K562 (cell line): ENCODE measurements around the gene MTG2. TPM values are rescaled to one million over a fixed set of nuclear protein-coding genes. Genes with fewer than 3 reads are reported as not detected.
A peak's percentile ranks its signal among the peaks of the same experiment; 100 is the strongest.

ENCODE experiments used
- CBX3 ChIP-seq, 2 experiments: IDR thresholded peaks; 1 replicate in 1 of 2; 2 replicates in 1 of 2; pipeline ENCODE4 v1.6.1; 2012; ENCODE audit warnings: inconsistent platforms in 2 of 2, low read length in 2 of 2, borderline replicate concordance in 1 of 2, control low read depth in 1 of 2
- COPS2 ChIP-seq: fragments of 450-650 bp; conservative IDR thresholded peaks from 2 replicates; pipeline ENCODE4 v1.6.1; 2016; ENCODE audit warnings: mild to moderate bottlenecking, moderate library complexity
- MXI1 ChIP-seq: IDR thresholded peaks from 2 replicates; pipeline ENCODE4 v1.6.1; 2011; ENCODE audit warnings: low read depth, mild to moderate bottlenecking, improper control_type of control experiment, low read length
- RAD51 ChIP-seq: fragments of 450-650 bp; IDR thresholded peaks from 2 replicates; pipeline ENCODE4 v1.7.1; 2016; ENCODE audit warnings: low read depth, mild to moderate bottlenecking, borderline replicate concordance
- RBM22 ChIP-seq: fragments of 200-400 bp; formaldehyde crosslinking; IDR thresholded peaks from 2 replicates; pipeline ENCODE4 v1.6.1; 2018; ENCODE audit warnings: low read length, low read depth; ENCODE audit not compliant: poor library complexity, severe bottlenecking
- RUNX1 ChIP-seq: sonication (generic); IDR thresholded peaks from 2 replicates; pipeline ENCODE4 v1.6.1; 2016; ENCODE audit warnings: antibody characterized with exemption, low read depth
- SAFB2 ChIP-seq: fragments of 200-400 bp; formaldehyde crosslinking; IDR thresholded peaks from 2 replicates; pipeline ENCODE4 v1.6.1; 2018; ENCODE audit warnings: borderline replicate concordance, low read length, low read depth, moderate library complexity; ENCODE audit not compliant: severe bottlenecking
- SMAD2 ChIP-seq: fragments of 150-350 bp; IDR thresholded peaks from 2 replicates; pipeline ENCODE4 v1.6.1; 2014; ENCODE audit warnings: low read depth, mild to moderate bottlenecking, low read length
- SMARCB1 ChIP-seq: IDR thresholded peaks from 2 replicates; pipeline ENCODE4 v1.6.1; 2011; ENCODE audit warnings: improper control_type of control experiment, low read depth; ENCODE audit not compliant: insufficient read length
- SMARCC2 ChIP-seq: fragments of 450-650 bp; IDR thresholded peaks from 2 replicates; pipeline ENCODE4 v1.6.1; 2017; ENCODE audit warnings: antibody characterized with exemption, moderate library complexity, mild to moderate bottlenecking, low read depth
- SNRNP70 ChIP-seq: fragments of 200-400 bp; formaldehyde crosslinking; optimal IDR thresholded peaks from 2 replicates; pipeline ENCODE3; 2017; ENCODE audit warnings: low read depth, low read length
- ZBTB17 ChIP-seq: fragments of 450-650 bp; formaldehyde crosslinking; IDR thresholded peaks from 2 replicates; pipeline ENCODE4 v1.4.0; 2020; ENCODE audit warnings: mild to moderate bottlenecking
- polyA plus RNA-seq, 8 experiments: library from polyadenylated mRNA; depleted of rRNA in 4 of 8; stranded (reverse) in 5 of 8; unstranded in 3 of 8; fragments of >200 nt; fragmentation: Nextera tagmentation in 2 of 8; fragmentation: Illumina TruSeq in 1 of 8; extraction: Ambion mirVana in 2 of 8; extraction: Trizol in 1 of 8; gene quantifications; 2 replicates each; pipeline versions ENCODE4 v1.2.1 to v1.2.3, GENCODE V29; 2011 to 2014; ENCODE audit warnings: inconsistent platforms in 1 of 8, missing spikeins in 1 of 8
- total RNA-seq, 7 experiments: library from RNA; depleted of rRNA in 6 of 7; stranded (reverse); fragments of >200 nt in 6 of 7; fragmentation: Illumina TruSeq in 2 of 7; extraction: Trizol in 2 of 7; gene quantifications; 2 replicates each; pipeline versions ENCODE4 v1.2.1 to v1.2.3, GENCODE V29; 2011 to 2021; ENCODE audit warnings: low replicate concordance in 1 of 7
- TF ChIP-seq, protein P1 (sequence below): fragments of 450-650 bp; formaldehyde crosslinking; IDR thresholded peaks from 2 replicates; pipeline ENCODE4 v1.4.0; 2022; ENCODE audit warnings: missing genetic modification characterization
- TF ChIP-seq, protein P2 (sequence below): fragments of 450-650 bp; IDR thresholded peaks from 2 replicates; pipeline ENCODE4 v1.6.1; 2016; ENCODE audit warnings: borderline replicate concordance
- TF ChIP-seq, protein P3 (sequence below), 2 experiments: fragments of 150-350 bp in 1 of 2; IDR thresholded peaks; 2 replicates each; pipeline ENCODE4 v1.6.1; 2012 to 2016; ENCODE audit warnings: low read depth in 2 of 2, low read length in 2 of 2, mild to moderate bottlenecking in 1 of 2, moderate library complexity in 1 of 2
- TF ChIP-seq, protein P4 (sequence below): fragments of 450-650 bp; IDR thresholded peaks from 2 replicates; pipeline ENCODE4 v1.6.1; 2016; ENCODE audit warnings: low read depth, mild to moderate bottlenecking, moderate library complexity
- TF ChIP-seq, protein P5 (sequence below): fragments of 200-800 bp; sonication (Bioruptor generic); IDR thresholded peaks from 2 replicates; pipeline ENCODE4 v1.6.1; 2017; ENCODE audit warnings: missing genetic modification characterization, missing compliant biosample characterization

Gene MTG2
- total and polyA plus RNA-seq, 9 of the 15 experiments (the other 6 are each of a cell fraction or from before 2014, with no cell fraction given): 8.7 to 67.5 (median 44.5) TPM

DNA sequence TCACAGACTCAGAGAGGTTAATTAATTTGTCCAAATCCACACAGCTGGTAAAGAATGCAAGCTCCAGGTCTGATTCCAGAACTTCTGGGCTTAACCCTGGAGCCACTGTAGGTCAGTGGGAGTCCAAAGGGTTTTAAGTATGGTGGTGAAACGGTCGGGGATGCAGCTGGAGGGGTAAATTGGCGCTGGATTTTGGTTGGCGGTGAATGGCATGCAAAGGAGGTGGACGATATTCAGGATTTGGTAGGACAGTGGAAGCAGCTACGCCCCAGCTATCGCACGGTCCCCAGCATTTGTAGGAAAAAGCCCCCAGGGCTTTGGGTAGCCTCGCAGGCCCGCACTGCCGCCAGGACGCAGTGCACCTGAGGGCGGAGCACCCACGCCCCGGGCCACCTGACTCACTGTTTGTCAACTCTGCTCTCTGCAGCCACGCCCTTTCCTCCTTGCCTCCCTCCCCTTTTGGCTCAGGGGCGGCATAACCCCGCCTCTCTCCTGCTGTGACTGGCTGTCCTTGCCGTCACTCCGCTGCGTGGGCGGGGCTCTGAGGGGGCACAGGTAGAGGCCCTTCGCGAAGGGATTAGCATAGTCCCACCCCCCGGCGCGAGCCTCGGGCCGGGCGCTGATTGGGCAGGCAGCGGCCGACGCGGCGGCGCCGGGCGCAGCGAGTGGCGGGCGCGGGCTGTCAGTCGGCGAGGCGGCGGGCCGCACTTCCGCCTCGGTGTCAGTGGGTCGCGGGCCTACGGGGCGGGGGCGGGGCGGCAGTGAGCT lies 55.2 kb downstream of the MTG2 start, which contains the start of gene OSBPL2 (continued):
- TF ChIP-seq, protein P1, sequence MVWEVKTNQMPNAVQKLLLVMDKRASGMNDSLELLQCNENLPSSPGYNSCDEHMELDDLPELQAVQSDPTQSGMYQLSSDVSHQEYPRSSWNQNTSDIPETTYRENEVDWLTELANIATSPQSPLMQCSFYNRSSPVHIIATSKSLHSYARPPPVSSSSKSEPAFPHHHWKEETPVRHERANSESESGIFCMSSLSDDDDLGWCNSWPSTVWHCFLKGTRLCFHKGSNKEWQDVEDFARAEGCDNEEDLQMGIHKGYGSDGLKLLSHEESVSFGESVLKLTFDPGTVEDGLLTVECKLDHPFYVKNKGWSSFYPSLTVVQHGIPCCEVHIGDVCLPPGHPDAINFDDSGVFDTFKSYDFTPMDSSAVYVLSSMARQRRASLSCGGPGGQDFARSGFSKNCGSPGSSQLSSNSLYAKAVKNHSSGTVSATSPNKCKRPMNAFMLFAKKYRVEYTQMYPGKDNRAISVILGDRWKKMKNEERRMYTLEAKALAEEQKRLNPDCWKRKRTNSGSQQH (CRISPR knock-in tag): no peak
- TF ChIP-seq RUNX1: no peak
- TF ChIP-seq ZBTB17: no peak
- no peak for TF ChIP-seq SAFB2
- TF ChIP-seq, protein P2, sequence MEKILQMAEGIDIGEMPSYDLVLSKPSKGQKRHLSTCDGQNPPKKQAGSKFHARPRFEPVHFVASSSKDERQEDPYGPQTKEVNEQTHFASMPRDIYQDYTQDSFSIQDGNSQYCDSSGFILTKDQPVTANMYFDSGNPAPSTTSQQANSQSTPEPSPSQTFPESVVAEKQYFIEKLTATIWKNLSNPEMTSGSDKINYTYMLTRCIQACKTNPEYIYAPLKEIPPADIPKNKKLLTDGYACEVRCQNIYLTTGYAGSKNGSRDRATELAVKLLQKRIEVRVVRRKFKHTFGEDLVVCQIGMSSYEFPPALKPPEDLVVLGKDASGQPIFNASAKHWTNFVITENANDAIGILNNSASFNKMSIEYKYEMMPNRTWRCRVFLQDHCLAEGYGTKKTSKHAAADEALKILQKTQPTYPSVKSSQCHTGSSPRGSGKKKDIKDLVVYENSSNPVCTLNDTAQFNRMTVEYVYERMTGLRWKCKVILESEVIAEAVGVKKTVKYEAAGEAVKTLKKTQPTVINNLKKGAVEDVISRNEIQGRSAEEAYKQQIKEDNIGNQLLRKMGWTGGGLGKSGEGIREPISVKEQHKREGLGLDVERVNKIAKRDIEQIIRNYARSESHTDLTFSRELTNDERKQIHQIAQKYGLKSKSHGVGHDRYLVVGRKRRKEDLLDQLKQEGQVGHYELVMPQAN: no peak
- TF ChIP-seq SMARCC2: no peak
- no peak for TF ChIP-seq SMARCB1
- TF ChIP-seq COPS2: no peak
- TF ChIP-seq RAD51: peak; percentile 84
- no peak for TF ChIP-seq CBX3 (IDR thresholded peaks at IDR 0.05; ENCODE audit: borderline replicate concordance in 1 of 2, low read length in 2 of 2)
- TF ChIP-seq RBM22: no peak
- TF ChIP-seq, protein P3, sequence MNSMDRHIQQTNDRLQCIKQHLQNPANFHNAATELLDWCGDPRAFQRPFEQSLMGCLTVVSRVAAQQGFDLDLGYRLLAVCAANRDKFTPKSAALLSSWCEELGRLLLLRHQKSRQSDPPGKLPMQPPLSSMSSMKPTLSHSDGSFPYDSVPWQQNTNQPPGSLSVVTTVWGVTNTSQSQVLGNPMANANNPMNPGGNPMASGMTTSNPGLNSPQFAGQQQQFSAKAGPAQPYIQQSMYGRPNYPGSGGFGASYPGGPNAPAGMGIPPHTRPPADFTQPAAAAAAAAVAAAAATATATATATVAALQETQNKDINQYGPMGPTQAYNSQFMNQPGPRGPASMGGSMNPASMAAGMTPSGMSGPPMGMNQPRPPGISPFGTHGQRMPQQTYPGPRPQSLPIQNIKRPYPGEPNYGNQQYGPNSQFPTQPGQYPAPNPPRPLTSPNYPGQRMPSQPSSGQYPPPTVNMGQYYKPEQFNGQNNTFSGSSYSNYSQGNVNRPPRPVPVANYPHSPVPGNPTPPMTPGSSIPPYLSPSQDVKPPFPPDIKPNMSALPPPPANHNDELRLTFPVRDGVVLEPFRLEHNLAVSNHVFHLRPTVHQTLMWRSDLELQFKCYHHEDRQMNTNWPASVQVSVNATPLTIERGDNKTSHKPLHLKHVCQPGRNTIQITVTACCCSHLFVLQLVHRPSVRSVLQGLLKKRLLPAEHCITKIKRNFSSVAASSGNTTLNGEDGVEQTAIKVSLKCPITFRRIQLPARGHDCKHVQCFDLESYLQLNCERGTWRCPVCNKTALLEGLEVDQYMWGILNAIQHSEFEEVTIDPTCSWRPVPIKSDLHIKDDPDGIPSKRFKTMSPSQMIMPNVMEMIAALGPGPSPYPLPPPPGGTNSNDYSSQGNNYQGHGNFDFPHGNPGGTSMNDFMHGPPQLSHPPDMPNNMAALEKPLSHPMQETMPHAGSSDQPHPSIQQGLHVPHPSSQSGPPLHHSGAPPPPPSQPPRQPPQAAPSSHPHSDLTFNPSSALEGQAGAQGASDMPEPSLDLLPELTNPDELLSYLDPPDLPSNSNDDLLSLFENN (IDR thresholded peaks at IDR 0.05; ENCODE audit: low read depth in 2 of 2, low read length in 2 of 2): no peak
- TF ChIP-seq SNRNP70: no peak
- TF ChIP-seq, protein P4, sequence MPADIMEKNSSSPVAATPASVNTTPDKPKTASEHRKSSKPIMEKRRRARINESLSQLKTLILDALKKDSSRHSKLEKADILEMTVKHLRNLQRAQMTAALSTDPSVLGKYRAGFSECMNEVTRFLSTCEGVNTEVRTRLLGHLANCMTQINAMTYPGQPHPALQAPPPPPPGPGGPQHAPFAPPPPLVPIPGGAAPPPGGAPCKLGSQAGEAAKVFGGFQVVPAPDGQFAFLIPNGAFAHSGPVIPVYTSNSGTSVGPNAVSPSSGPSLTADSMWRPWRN: no peak
- TF ChIP-seq SMAD2: no peak
- TF ChIP-seq, protein P5, sequence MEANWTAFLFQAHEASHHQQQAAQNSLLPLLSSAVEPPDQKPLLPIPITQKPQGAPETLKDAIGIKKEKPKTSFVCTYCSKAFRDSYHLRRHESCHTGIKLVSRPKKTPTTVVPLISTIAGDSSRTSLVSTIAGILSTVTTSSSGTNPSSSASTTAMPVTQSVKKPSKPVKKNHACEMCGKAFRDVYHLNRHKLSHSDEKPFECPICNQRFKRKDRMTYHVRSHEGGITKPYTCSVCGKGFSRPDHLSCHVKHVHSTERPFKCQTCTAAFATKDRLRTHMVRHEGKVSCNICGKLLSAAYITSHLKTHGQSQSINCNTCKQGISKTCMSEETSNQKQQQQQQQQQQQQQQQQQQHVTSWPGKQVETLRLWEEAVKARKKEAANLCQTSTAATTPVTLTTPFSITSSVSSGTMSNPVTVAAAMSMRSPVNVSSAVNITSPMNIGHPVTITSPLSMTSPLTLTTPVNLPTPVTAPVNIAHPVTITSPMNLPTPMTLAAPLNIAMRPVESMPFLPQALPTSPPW (CRISPR knock-in tag): peak; percentile 85; the same call in 1 of the 2 replicates
- peak; percentile 53; the same call in 1 of the 2 replicates for TF ChIP-seq MXI1
